Measurements from ENCODE around the gene MACROD2.
"Not testable (repeated sequence)": the region's sequence is repeated elsewhere in the genome, so short reads cannot be mapped to it uniquely, and the experiment has no call there.

The MACROD2 gene

DNA sequence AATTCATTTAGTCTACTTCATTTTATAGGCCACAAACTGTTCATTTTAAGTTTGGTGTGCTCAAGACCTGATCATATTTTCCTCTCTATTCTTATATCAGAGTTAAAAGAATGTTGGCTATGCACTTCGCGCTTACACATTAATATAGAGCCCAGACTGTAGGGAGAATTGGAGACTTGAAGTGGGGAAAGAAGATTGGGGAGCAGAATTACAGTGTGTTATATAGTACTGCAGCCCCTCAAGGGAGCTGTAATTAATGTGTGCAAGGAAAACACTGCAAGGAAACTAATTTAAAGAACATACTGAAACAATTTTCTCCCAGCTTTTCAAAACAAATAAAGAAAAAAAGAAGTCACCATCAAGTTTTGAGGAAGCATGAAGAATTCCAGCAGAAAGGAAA is 914.8 kb downstream of the MACROD2 start:
- FAIRE-seq: no peak

DNA sequence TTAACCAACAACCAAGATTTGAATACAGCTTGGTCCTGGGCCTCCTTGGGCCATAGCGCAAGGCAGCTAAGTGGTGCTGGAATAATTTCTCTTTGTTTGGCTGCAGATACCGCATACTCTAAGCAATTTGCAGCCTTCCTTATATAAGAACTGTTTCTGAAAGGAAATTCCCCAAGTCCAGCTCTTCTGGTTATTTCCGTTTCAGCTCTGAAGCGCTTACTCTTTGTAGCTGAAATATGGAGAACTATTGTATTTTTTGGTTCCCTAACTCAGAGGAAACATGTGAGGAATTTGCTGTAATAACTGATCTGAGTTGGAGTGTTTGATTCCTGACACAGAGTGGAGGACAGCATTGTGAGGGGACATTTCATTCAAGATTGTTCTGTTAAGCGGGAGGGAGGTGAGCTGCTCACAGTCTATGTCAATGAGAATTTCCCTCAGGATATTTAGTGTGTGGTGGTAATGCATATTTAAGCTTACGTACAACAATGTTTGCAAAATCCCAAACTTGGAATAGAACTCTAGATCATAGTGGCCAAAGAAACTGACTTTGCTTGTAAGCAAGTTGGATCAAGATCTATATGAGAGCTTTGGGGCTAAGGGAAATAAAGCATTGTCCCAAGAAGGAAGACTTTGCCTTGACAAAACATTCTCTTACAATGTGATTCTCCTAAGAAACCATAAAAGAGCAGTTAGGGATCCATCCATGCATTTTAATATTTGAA is 918.7 kb downstream of the MACROD2 start:
- DNase-seq (ENCODE audit: extremely low spot score, insufficient read length, low read depth) (no peak), FAIRE-seq (no peak)

More for the DNA sequence above, 914.8 kb downstream of the MACROD2 start:
- no peak for DNase-seq (ENCODE audit: extremely low spot score, insufficient read length, low read depth)

DNA sequence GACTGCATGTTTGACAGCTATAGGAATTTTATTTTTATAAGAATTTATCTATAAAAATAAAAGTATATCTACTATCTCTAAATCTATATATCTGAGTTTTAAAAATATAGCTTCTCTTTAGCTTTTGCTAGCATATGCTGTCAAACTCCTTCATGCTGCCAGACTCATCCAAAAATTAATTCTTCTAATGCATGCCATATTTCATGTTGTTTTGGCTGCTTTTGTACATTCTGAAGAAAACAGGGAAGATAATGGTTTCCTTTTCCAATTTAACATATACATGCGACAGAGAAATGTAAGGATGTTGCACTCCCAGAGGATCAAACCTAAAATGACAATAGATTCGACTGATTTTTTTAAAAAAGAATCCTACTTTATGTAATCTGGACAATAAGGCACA is 919.3 kb downstream of the MACROD2 start:
- FAIRE-seq (no peak), DNase-seq (ENCODE audit: extremely low spot score, insufficient read length, low read depth) (no peak)

DNA sequence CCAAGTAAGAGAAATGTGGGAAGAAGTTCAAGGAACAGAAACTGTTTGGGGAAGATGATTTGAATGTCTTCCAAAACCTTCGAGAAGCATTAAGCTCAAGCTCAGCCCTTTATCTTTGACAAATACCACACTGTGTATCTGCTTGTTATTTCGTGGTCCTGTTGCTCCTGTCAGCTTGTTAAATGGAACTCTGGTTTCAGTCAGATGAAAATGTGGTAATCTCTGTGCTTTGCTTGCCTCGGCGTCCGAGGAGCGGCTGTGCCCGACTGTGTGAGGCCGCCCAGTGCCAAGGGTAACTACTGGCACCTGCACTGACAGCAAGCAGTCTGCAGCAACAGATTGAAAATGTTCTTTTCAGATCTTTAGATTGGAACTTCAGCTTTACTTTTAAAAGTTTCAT is 920.0 kb downstream of the MACROD2 start:
- no peak for FAIRE-seq
- no peak for DNase-seq (ENCODE audit: extremely low spot score, insufficient read length, low read depth)

DNA sequence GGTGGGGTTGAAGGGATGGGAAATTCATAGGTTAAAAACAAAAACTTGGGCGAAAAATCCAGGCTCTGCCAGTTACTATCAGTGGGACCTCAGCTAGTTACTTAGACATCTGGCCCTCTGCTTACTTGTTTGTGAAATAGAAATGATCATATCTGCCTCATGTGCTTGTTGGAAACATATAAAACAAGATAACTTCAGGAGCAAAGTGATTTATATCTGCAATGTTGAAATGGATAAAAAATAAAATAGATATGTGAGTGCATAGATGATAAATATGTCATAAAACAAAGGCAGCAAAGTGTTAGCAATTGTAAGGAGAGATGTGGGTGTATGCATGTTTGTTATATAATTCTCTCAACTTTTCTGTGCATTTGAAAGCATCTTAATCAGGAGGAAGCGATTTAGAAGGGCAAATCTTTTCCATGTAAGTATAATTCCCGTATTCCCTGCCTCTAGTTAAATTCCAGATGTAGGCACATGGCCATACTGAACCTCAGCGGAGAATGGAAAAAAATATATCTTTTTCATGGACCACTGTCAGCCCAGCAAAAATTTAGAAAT is 921.1 kb downstream of the MACROD2 start:
- FAIRE-seq: no peak

DNA sequence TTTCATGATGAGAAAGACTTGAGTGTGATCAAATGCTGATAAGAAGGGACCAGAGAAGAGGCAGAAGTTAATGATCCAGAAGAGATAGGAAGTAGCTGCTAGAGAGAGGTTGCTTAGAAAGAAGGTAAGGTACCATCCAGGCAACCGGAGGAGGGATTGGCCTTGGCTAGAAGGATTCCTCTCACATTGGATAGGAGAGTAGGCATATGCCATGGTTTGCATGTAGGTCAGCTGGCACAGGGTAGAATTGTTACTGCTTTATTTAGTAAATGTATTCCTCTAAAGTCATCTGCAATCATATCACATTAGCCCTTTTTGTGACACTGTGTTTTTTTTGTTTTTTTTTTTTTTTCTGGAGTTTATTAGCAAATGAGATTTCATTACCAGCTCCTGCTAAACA is 923.0 kb downstream of the MACROD2 start:
- FAIRE-seq: no peak
- DNase-seq (ENCODE audit: extremely low spot score, insufficient read length, low read depth): no peak

More for the DNA sequence above, 921.1 kb downstream of the MACROD2 start:
- no peak for DNase-seq (ENCODE audit: extremely low spot score, insufficient read length, low read depth)

DNA sequence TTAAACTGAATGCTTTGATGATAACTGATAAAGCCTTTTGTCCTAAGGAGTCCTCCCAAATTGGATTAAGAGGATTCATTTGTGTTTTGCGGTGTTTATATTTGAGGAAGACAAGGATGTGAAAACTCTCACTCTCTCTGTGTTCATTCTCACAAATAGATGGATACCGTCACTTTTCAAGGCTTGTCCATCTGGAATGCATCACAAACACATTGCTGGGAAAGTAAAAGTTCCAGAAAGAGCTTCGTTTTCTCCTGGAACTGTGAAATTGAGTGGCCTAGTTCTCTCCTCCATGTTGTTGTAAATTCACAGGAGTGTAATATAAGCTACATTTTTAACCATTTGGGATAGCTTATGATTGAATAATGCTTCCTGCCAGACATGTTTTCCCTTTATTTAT is 923.7 kb downstream of the MACROD2 start:
- FAIRE-seq (no peak), DNase-seq (ENCODE audit: extremely low spot score, insufficient read length, low read depth) (no peak)

DNA sequence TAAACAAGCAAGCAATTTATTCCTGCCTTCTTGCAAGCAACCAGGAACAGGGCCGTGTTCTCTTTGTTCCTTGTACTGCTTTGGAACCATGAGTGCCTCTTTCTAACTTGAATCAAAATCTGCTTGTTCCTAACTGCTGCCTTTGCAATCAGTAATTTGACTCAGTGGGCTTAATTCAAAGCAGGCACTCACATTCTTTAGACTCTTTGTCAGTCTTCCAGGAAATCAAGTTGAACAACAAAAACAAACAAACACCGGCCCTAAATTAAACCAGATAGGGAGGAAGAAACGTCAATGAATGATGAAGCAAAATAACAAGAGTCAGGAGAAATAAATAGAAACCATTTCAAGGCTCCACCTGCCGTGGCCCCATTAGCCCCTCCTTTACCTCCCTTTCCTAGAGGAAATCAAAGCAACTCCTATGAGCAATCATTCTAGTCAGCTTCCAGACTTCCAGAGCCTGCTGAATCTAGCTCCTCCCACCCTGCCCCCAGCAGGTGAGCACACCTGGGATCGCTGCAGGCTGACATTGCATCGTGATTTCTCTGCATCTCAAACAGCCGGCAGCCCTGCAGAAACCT is 924.3 kb downstream of the MACROD2 start:
- no peak for DNase-seq (ENCODE audit: extremely low spot score, insufficient read length, low read depth)
- FAIRE-seq: no peak

DNA sequence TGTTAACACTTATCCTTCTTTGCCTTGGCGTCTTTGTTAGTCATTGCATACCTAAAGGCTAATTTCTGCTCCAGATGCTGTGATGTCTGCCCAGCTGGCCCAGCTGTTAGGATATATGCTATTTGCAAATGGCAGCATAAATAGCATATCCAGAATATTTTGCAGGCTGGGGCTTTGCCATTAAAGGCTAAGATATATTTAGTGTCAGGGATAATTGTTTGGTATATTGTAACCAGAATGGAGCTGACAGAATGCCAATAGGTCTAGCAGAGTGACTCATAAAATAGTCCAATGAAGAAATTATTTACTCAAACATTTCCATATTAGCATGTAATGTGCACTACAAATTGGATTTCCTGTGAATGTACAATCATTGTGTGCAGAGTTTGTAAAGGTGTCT is 926.2 kb downstream of the MACROD2 start:
- DNase-seq (ENCODE audit: extremely low spot score, insufficient read length, low read depth) (no peak), FAIRE-seq (no peak)

DNA sequence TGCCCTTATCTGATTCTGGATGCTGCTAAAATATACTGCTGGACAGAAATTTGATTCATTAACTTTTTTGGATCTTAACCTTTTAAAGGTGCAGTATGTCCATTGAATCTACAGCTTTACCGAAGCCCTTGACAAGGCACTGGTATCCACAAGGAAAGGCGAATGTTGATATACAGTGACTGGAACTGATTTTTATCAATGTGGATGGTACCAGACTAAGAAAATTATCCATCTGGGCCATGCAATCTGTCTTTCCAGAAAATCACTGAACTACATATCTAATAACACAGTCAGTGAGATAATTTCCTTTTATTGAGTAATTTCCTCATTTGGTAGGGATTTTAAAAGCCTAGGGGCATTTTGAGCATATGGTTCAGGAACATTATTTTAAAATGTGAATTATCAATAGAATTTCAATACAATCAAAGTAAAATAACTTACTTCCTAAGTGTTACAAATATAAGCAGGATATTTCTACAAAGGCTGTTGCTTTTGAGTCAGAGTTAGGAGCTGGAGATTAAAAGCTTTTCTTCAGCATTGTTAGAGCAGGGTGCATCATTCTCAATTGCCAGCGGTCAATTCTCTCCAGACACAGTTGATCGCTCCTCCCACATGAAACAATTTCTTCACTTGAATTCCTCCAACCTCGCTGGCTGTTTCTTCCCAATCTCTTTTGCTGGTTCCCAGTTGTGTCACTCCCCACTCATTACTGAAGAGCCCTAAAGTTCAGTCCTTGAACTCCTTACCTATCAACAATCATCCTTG is 927.4 kb downstream of the MACROD2 start:
- FAIRE-seq: no peak
- no peak for DNase-seq (ENCODE audit: extremely low spot score, insufficient read length, low read depth)

DNA sequence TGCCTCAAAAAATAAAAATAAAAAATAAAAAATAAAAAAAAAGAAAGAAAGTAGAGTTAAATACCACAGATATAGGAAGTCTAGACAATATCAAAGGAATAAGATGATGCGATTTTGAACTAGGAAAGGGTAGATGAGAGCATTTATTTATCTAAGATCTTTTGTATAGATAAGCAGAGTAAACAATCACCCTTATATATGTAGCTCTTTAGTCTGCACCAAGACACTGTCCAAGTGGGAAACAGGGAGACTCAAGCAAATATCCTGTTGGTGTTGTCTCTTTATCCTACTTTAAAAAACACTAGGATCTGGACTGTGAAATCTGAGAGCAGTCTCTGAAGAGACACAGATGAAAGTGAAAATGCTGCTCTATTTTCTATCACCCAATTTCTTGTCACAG is 929.1 kb downstream of the MACROD2 start:
- FAIRE-seq (no peak), DNase-seq (ENCODE audit: extremely low spot score, insufficient read length, low read depth) (no peak)

DNA sequence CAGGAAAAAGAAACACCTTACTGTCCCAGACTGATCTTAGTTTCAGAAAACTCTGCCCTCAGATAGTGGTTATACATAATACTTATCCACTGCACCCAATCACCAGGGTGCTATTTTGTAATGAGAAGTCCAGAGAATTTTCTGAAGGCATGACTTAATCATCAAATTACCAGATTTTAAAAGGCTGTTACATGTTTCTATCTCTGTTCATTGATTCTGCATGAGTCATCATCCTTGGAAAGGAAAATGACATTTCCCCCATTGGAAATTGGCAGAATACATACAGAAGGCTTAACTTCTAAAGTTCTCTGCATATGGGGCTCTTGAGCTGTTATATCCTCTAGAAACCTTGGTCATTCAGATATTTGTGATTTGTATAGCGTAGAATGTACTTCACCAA is 930.0 kb downstream of the MACROD2 start:
- DNase-seq (ENCODE audit: extremely low spot score, insufficient read length, low read depth): no peak
- no peak for FAIRE-seq

DNA sequence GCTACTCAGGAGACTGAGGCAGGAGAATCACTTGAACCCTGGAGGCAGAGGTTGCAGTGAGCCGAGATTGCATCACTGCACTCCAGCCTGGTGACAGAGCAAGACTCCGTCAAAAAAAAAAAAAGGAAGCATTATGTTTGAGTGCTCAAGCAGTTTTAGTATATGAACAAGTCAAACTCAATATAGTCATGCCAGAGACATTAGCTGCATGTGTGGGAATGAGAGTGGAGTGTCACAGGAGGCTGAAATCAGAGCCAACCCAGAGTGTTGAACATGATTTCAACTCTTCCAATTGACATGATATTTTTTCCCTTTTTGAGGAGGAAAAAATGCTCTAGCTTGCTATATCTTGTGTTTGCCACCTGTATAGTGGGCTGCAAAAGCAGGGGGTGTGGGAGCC is 931.1 kb downstream of the MACROD2 start:
- FAIRE-seq: not testable (repeated sequence)

DNA sequence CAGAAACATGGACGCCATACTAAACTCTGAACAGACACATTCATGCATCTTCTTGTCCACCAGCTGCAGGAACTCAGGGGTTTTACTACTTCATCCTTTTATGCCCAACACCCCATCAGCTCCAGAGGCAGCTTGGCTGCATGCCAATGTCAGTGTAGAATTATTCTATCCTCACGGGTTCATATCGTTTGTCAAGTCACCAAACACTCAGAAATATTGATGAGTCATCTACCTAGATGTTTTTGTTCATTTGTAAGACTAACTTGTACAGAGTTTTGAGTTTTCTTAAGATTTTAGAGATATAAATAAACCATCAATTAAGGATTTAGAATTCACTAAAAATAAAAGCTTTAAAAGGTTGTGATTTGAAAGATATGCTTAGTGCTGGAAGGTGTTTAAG is 932.8 kb downstream of the MACROD2 start:
- no peak for FAIRE-seq
- no peak for DNase-seq (ENCODE audit: extremely low spot score, insufficient read length, low read depth)

More for the DNA sequence above, 931.1 kb downstream of the MACROD2 start:
- DNase-seq (ENCODE audit: extremely low spot score, insufficient read length, low read depth): not testable (repeated sequence)

DNA sequence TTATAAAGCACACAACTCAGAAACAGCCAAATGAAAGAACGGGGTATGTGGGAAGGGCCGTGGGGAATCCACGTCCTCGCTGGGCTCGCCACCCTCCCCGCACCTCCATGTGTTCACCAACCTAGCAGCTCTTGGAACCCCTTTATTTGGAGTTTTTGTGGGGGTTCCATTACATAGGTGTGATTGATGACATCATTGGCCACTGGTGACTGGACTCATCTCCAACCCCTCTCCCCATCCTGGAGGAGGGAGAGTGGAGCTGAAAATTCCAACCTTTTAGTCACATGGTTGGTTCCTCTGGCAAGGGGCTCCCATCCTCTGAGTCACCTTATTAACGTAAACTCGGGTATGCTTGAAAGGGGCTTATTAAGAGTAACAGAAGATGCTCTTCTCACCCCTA is 934.1 kb downstream of the MACROD2 start:
- DNase-seq (ENCODE audit: extremely low spot score, insufficient read length, low read depth): no peak
- FAIRE-seq: no peak

DNA sequence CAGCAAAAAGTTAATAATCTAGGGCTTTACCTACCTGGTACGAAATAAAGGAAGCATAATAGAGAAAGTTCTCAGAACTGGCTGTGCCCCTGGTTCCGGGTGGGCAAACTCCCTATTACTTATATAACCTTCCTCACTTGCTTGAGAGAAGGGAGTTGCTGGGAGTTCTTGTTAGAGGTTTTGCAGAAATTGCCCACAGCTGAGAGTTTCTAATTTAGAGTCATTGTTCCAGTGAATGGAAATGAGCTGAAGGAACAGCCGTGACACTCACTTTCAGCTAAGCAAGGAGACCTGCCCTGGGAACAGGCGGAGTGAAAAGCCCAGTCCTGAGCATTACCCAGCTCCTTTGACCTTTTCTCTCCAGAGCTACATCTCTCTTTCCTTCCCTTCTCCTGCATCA is 936.7 kb downstream of the MACROD2 start:
- no peak for DNase-seq (ENCODE audit: extremely low spot score, insufficient read length, low read depth)
- FAIRE-seq: no peak

DNA sequence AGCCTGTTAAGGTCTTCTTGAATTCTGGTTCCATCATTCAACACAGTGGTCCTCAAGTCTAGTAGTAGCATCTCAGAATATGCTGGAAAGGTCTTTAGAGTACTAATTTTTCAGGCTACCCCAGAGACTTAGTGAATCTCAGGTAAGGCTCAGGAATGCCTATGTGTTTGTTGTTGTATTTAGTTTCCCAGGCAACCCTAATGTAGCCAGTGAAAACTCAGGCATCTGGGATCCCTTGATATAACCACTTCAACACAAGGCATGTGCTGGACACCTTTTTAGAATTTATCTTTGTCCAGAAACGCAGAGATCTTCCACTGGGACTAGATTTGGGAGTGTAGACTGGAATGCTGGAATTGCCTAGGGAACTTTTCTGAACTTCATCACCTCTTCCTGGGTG is 940.0 kb downstream of the MACROD2 start:
- DNase-seq (ENCODE audit: extremely low spot score, insufficient read length, low read depth): no peak
- no peak for FAIRE-seq

DNA sequence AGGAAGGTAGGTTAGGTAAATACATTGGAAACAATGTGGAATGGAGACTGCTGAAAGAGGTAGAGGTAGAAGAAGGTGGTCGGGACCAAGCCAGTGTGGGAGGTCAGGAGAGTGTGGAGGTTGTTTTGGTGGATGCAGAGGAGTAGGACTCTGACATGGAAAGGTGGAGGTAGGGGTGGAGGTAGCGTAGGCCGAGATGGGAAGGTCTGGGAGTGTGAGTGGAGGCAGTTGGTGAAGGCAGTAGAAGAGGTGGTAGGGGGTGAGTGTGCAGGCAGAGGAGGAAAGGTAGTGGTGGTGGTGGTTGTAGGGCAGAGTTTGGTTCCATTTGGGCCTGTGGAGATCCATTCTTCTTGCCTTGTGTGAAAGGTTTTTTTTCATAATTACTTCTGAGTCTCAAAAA is 941.7 kb downstream of the MACROD2 start:
- no peak for FAIRE-seq

DNA sequence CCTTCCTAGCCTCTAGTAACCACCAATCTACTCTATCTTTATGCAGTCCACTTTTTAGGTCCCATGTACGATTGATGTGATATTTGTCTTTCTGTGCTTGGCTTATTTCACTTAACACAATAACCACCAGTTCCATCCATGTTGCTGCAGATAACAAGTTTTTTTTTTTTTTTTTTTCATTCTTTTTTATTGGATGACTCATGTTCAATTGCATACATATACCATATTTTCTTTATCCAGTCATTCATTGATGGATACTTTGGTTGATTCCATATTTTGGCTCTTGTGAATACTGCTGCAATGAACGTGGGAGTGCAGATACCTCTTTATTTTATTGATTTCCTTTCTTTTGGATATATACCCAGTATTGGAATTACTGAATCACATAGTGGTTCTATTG is 942.5 kb downstream of the MACROD2 start:
- no peak for FAIRE-seq
- no peak for DNase-seq (ENCODE audit: extremely low spot score, insufficient read length, low read depth)

More for the DNA sequence above, 941.7 kb downstream of the MACROD2 start:
- DNase-seq (ENCODE audit: extremely low spot score, insufficient read length, low read depth): no peak

DNA sequence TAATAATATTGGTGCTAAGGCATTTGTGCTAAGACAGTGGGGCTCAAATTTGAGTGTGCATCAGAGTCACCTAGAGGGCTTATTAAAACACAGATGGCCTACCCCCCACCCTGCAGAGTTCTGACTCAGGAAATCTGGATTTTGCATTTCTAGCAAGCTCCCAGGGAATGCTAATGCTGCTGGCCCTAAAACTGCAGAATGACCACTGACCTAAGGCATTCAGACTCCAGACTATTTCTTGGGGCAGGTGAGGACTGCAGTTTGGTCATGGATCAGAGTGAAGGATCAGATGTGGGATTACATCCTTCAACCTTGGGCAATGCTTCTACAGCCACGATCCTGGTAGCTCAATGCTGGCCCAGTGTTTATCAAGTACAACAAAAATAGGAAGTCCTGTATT is 952.2 kb downstream of the MACROD2 start:
- FAIRE-seq: no peak
- no peak for DNase-seq (ENCODE audit: extremely low spot score, insufficient read length, low read depth)

DNA sequence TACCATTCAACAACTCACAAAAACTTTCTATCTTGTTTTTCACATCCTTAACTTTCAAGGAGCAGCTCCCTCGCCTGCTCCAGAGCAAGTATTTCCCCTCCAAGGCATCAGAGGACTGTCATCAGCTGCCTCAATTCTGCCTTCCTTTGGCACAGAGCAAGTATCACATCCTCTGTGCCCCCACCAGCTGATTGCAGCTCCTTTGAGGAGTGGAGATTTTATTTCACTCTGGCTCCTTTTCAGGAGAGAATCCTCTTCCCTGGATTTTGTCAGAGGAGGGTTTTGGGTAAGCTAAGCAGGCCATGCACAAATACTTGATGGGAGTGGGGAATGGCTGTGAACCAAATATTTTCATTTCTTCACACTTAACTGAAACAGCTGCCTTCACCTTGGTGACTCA is 952.6 kb downstream of the MACROD2 start:
- FAIRE-seq (no peak), DNase-seq (ENCODE audit: extremely low spot score, insufficient read length, low read depth) (no peak)

All from GM18507 (cell line).